ENCODE measurements around the gene UNC13D.

The UNC13D gene

GRCh38 chr17:75820094-75821080 lies 23.8 kb downstream of the UNC13D start:
- H3K4me3 ChIP-seq (ENCODE audit: low read depth, low read length): no peak overlapping the region
- no peaks in the 10 kb centered on the region for H3K27me3 ChIP-seq
- H3K9me3 ChIP-seq: no peaks in the 10 kb centered on the region
- no peak for TF ChIP-seq CTCF (IDR thresholded peaks at IDR 0.05; ENCODE audit: low read depth, low read length)
- no peak for DNase-seq
- peaks cover 12% of the 10 kb centered on the region for H3K4me1 ChIP-seq
- peaks cover 67% of the 10 kb centered on the region for H3K36me3 ChIP-seq

DNA sequence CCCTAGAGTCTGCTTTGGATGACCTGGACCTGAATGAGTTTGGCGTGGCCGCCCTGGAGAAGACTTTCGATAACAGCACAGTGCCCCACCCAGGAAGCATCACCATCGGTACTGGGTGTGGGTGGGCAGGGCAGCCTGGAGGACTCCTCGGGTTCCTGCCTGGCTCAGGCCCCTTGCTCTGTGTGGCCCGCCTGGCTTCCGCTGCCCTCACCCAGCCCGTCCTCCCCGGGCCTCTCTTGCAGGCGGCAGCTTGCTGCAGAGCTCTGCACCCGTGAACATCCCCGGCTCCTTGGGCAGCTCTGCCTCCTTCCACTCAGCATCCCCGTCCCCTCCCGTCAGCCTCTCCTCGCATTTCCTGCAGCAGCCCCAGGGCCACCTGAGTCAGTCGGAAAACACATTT lies 24.5 kb downstream of the UNC13D start:
- no peak for TF ChIP-seq CTCF (IDR thresholded peaks at IDR 0.05; ENCODE audit: low read depth, low read length)
- Histone ChIP-seq H3K27me3 (no peaks in the 10 kb centered on the region), H3K4me3 (ENCODE audit: low read depth, low read length) (no peak overlapping the region), H3K36me3 (peaks cover 74% of the 10 kb centered on the region), H3K4me1 (peaks cover 19% of the 10 kb centered on the region), H3K9me3 (no peaks in the 10 kb centered on the region)
- DNase-seq: no peak

DNA sequence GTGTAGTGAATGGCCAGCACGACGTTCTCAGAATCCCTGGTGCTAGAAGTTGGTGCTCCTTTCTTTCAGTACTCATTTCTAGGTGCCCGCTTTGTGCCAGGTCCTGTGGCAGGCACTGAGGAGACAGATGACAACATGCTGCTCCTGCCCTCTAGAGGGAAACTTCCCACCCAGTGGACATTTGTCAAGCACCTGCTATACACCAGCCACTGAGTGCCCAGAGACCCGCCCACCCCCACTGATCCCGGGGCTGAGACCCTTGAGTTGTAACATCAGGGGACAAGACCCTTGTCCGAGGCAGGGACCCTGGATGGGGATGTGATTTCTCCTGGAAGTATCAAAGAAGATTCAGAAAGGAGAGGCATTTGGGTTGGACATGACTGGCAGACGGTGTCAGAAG lies 25.1 kb downstream of the UNC13D start:
- no peak overlapping the region for H3K4me3 ChIP-seq (ENCODE audit: low read depth, low read length)
- no peak for TF ChIP-seq CTCF (IDR thresholded peaks at IDR 0.05; ENCODE audit: low read depth, low read length)
- H3K9me3 ChIP-seq: no peaks in the 10 kb centered on the region
- no peaks in the 10 kb centered on the region for H3K27me3 ChIP-seq
- no peak for DNase-seq
- peaks cover 21% of the 10 kb centered on the region for H3K4me1 ChIP-seq
- H3K36me3 ChIP-seq: peaks cover 77% of the 10 kb centered on the region

- no peak for DNase-seq
- peaks cover 84% of the 10 kb centered on the region for H3K36me3 ChIP-seq
Observed at GRCh38 chr17:75818326-75818885, 25.8 kb downstream of the UNC13D start.

DNA sequence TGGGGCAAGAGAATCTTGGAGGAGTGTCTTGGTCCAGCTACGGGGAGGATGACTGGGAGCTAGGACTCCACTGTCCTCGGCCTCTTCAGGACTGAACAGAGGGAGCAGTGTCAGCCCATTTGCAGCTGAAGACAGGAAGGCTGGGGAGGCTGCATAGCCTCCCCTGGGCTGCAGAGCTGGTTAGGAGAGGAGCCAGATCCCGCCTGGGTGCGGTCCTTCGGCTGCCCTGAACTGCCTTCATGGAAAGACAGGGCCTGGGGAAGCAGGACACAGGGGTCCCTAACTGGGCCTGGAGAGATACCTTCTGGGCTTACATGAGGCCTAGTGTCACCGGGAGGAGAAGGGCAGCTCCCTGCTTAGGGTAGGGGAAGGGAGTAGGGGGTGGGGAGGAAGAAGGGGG lies 26.6 kb downstream of the UNC13D start:
- H3K4me3 ChIP-seq (ENCODE audit: low read depth, low read length): no peak overlapping the region
- H3K27me3 ChIP-seq: no peaks in the 10 kb centered on the region
- peaks cover 21% of the 10 kb centered on the region for H3K4me1 ChIP-seq
- H3K36me3 ChIP-seq: peaks cover 93% of the 10 kb centered on the region
- H3K9me3 ChIP-seq: no peaks in the 10 kb centered on the region
- DNase-seq: no peak
- no peak for TF ChIP-seq CTCF (IDR thresholded peaks at IDR 0.05; ENCODE audit: low read depth, low read length)

More at GRCh38 chr17:75818326-75818885, 25.8 kb downstream of the UNC13D start:
- Histone ChIP-seq H3K9me3 (no peaks in the 10 kb centered on the region), H3K4me1 (peaks cover 21% of the 10 kb centered on the region), H3K4me3 (ENCODE audit: low read depth, low read length) (no peak overlapping the region), H3K27me3 (no peaks in the 10 kb centered on the region)
- TF ChIP-seq CTCF (IDR thresholded peaks at IDR 0.05; ENCODE audit: low read depth, low read length): no peak

GRCh38 chr17:75816693-75817092 lies 27.5 kb downstream of the UNC13D start:
- H3K27me3 ChIP-seq: no peaks in the 10 kb centered on the region
- peaks cover 15% of the 10 kb centered on the region for H3K4me1 ChIP-seq
- no peaks in the 10 kb centered on the region for H3K9me3 ChIP-seq
- DNase-seq: no peak
- no peak for TF ChIP-seq CTCF (IDR thresholded peaks at IDR 0.05; ENCODE audit: low read depth, low read length)
- no peak overlapping the region for H3K4me3 ChIP-seq (ENCODE audit: low read depth, low read length)
- H3K36me3 ChIP-seq: peaks cover 94% of the 10 kb centered on the region

Measured in BE2C (cell line).